Body of pancreas (tissue), 4 donors: ENCODE results near the gene KIFAP3. TPM values are rescaled to one million over a fixed set of nuclear protein-coding genes. Genes with fewer than 3 reads are reported as not detected.

Source experiments
- ATAC-seq: fragments of 150-250 bp; one replicate; pipeline ENCODE4 v1.9.1; 2016
- DNase-seq, 4 donors: peaks; one replicate each; pipeline ENCODE4 v3.0.0-alpha.2; 2019
- H3K27ac ChIP-seq, 4 donors: fragments of 200-600 bp; sonication (generic); 1 replicate in 3 of 4; 2 replicates in 1 of 4; pipeline versions ENCODE4 v1.5.1 to v1.6.1; 2016 to 2019; ENCODE audit warnings: mild to moderate bottlenecking in 1 of 4, mixed read lengths in 1 of 4, moderate library complexity in 1 of 4
- H3K27me3 ChIP-seq, 2 donors: fragments of 200-600 bp; sonication (generic); one replicate each; pipeline ENCODE4 v1.6.0; 2016; ENCODE audit warnings: mild to moderate bottlenecking in 1 of 2
- H3K36me3 ChIP-seq, 2 donors: fragments of 200-600 bp; sonication (generic); replicated peaks in 1 of 2; 2 replicates each; pipeline ENCODE4 v1.5.1; 2016; ENCODE audit warnings: low read depth in 2 of 2; ENCODE audit not compliant: insufficient read depth in 1 of 2
- H3K4me1 ChIP-seq: fragments of 200-600 bp; sonication (generic); one replicate; pipeline ENCODE4 v1.6.0; 2016
- H3K4me3 ChIP-seq, 2 donors: fragments of 200-600 bp; sonication (generic); 1 replicate in 1 of 2; 2 replicates in 1 of 2; pipeline ENCODE4 v1.5.1; 2016 to 2019
- H3K9me3 ChIP-seq, 3 donors: fragments of 200-600 bp; sonication (generic); 1 replicate in 2 of 3; 2 replicates in 1 of 3; pipeline ENCODE4 v1.5.1; 2016
- CTCF ChIP-seq, 7 experiments: fragments of 450-650 bp in 4 of 7; fragments of 200-600 bp in 3 of 7; sonication (generic) in 3 of 7; IDR thresholded peaks; one replicate each; pipeline ENCODE4 v1.5.1; 2016 to 2019; ENCODE audit warnings: antibody characterized with exemption in 7 of 7
- POLR2A ChIP-seq, 3 donors: fragments of 450-650 bp; IDR thresholded peaks; one replicate each; pipeline ENCODE4 v1.6.1; 2016; ENCODE audit warnings: antibody characterized with exemption in 3 of 3, mild to moderate bottlenecking in 2 of 3
- WGBS, 2 donors: methylation state at CpG; one replicate each; pipeline ENCODE4 v1.1.5; 2017; 5-methylcytosine and 5-hydroxymethylcytosine counted together
- intact Hi-C: fragments of 100-400 bp; cut with DNase I; formaldehyde crosslinking; loops from one replicate; pipeline ENCODE4 v1.15.1; 2023
- total RNA-seq, 2 donors: library from RNA; depleted of rRNA; stranded (reverse); fragments of >200 nt; gene quantifications; one replicate each; pipeline ENCODE4 v1.1.0, GENCODE V29; 2016

Gene KIFAP3
- total RNA-seq, 2 donors from 2014 or later, result 9.6 to 16.9 TPM

GRCh38 chr1:169995993-169996392 is 78.5 kb downstream of the KIFAP3 start:
- Histone ChIP-seq H3K36me3 (no peaks in the 10 kb centered on the region), H3K9me3 (no peaks in the 10 kb centered on the region), H3K4me1 (no peaks in the 10 kb centered on the region), H3K27ac (no peak overlapping the region), H3K4me3 (no peak overlapping the region), H3K27me3 (no peaks in the 10 kb centered on the region)
- intact Hi-C loops, result no loop called here
- ATAC-seq, result no peak
- no peak for DNase-seq
- TF ChIP-seq CTCF (IDR thresholded peaks at IDR 0.05) (no peak), POLR2A (IDR thresholded peaks at IDR 0.05) (no peak)
- 62 to 63% methylated on average over 2 of the region's 2 CpGs for WGBS, 2 donors

GRCh38 chr1:169989246-169989645 is 85.2 kb downstream of the KIFAP3 start:
- intact Hi-C loops, result no loop called here
- no peaks in the 10 kb centered on the region for H3K36me3 ChIP-seq
- no peaks in the 10 kb centered on the region for H3K9me3 ChIP-seq
- no peaks in the 10 kb centered on the region for H3K27me3 ChIP-seq
- no peak for TF ChIP-seq CTCF (IDR thresholded peaks at IDR 0.05)
- TF ChIP-seq POLR2A (IDR thresholded peaks at IDR 0.05), result no peak
- no peaks in the 10 kb centered on the region for H3K4me1 ChIP-seq
- no peak overlapping the region for H3K27ac ChIP-seq
- no peak for DNase-seq
- H3K4me3 ChIP-seq, result no peak overlapping the region
- WGBS, 2 donors, result 62 to 65% methylated on average over 2 of the region's 2 CpGs
- no peak for ATAC-seq

- DNase-seq, result no peak
These were observed 88.7 kb downstream of the KIFAP3 start for GRCh38 chr1:169985757-169986156.

GRCh38 chr1:169974067-169974466 is 100.4 kb downstream of the KIFAP3 start:
- no peaks in the 10 kb centered on the region for H3K9me3 ChIP-seq
- no peak overlapping the region for H3K4me3 ChIP-seq
- intact Hi-C loops, result no loop called here
- H3K36me3 ChIP-seq, result no peaks in the 10 kb centered on the region
- no peaks in the 10 kb centered on the region for H3K27me3 ChIP-seq
- no peak for TF ChIP-seq POLR2A (IDR thresholded peaks at IDR 0.05)
- TF ChIP-seq CTCF (IDR thresholded peaks at IDR 0.05), result no peak
- no peaks in the 10 kb centered on the region for H3K4me1 ChIP-seq
- ATAC-seq (no peak), DNase-seq (no peak)
- no peak overlapping the region for H3K27ac ChIP-seq

More at GRCh38 chr1:169985757-169986156, 88.7 kb downstream of the KIFAP3 start:
- Histone ChIP-seq H3K27me3 (no peaks in the 10 kb centered on the region), H3K9me3 (no peaks in the 10 kb centered on the region), H3K4me3 (no peak overlapping the region), H3K36me3 (peaks cover 0 to 2% of the 10 kb centered on the region in 2 donors), H3K27ac (no peak overlapping the region), H3K4me1 (no peaks in the 10 kb centered on the region)
- ATAC-seq, result no peak
- intact Hi-C loops, result no loop called here
- WGBS, 2 donors, result 87 to 94% methylated on average over 1 of the region's 1 CpG
- TF ChIP-seq CTCF (IDR thresholded peaks at IDR 0.05) (no peak), POLR2A (IDR thresholded peaks at IDR 0.05) (no peak)

GRCh38 chr1:169970114-169970513 is 104.4 kb downstream of the KIFAP3 start:
- no peaks in the 10 kb centered on the region for H3K27me3 ChIP-seq
- no peaks in the 10 kb centered on the region for H3K36me3 ChIP-seq
- no peak for DNase-seq
- H3K27ac ChIP-seq, result no peak overlapping the region
- H3K4me1 ChIP-seq, result no peaks in the 10 kb centered on the region
- TF ChIP-seq CTCF (IDR thresholded peaks at IDR 0.05), result no peak
- no peak for TF ChIP-seq POLR2A (IDR thresholded peaks at IDR 0.05)
- intact Hi-C loops, result no loop called here
- no peaks in the 10 kb centered on the region for H3K9me3 ChIP-seq
- ATAC-seq, result no peak
- 88 to 95% methylated on average over 2 of the region's 2 CpGs for WGBS, 2 donors
- H3K4me3 ChIP-seq, result no peak overlapping the region
